ENCODE measurements around the gene CD247.

Gene CD247

GRCh38 chr1:167484726-167485502 is 33.4 kb downstream of the CD247 start:
- no peak for DNase-seq

GRCh38 chr1:167483790-167484189 is 34.5 kb downstream of the CD247 start:
- no peak for DNase-seq

- DNase-seq, result peak in 2 of 4 experiments; percentile 21 to 38
Measured at GRCh38 chr1:167482184-167482583, 36.1 kb downstream of the CD247 start.

GRCh38 chr1:167479331-167479979 is 38.9 kb downstream of the CD247 start:
- DNase-seq, result no peak

- DNase-seq, result no peak
Measured at GRCh38 chr1:167477986-167478385, 40.3 kb downstream of the CD247 start.

- DNase-seq, result no peak
Measured at GRCh38 chr1:167476061-167476460, 42.3 kb downstream of the CD247 start.

GRCh38 chr1:167474191-167474641 is 44.1 kb downstream of the CD247 start:
- DNase-seq, result peak in 1 of 4 experiments; percentile 41

GRCh38 chr1:167473761-167474160 is 44.6 kb downstream of the CD247 start:
- no peak for DNase-seq

GRCh38 chr1:167472752-167473521 is 45.4 kb downstream of the CD247 start:
- no peak for DNase-seq

GRCh38 chr1:167471568-167471967 is 46.8 kb downstream of the CD247 start:
- no peak for DNase-seq

GRCh38 chr1:167469280-167469965 is 48.9 kb downstream of the CD247 start:
- DNase-seq, result no peak

- no peak for DNase-seq
Measured at GRCh38 chr1:167467752-167468151, 50.6 kb downstream of the CD247 start.

GRCh38 chr1:167467126-167467710 is 51.1 kb downstream of the CD247 start:
- peak in 1 of 4 experiments; percentile 17 for DNase-seq

- DNase-seq, result no peak
Measured at GRCh38 chr1:167465743-167466142, 52.6 kb downstream of the CD247 start.

- DNase-seq, result no peak
Measured at GRCh38 chr1:167465018-167465417, 53.3 kb downstream of the CD247 start.

GRCh38 chr1:167463875-167464575 is 54.3 kb downstream of the CD247 start:
- no peak for DNase-seq

- DNase-seq, result no peak
Measured at GRCh38 chr1:167463080-167463479, 55.2 kb downstream of the CD247 start.

GRCh38 chr1:167462341-167462740 is 56.0 kb downstream of the CD247 start:
- DNase-seq, result no peak

- DNase-seq, result peak in 3 of 4 experiments; percentile 40 to 51 (median 42)
Measured at GRCh38 chr1:167460836-167461235, 57.5 kb downstream of the CD247 start.

- DNase-seq, result no peak
Measured at GRCh38 chr1:167457936-167458584, 60.3 kb downstream of the CD247 start.

GRCh38 chr1:167456926-167457325 is 61.4 kb downstream of the CD247 start:
- DNase-seq, result no peak

Measured in activated naive CD4-positive, alpha-beta T cell (primary cell).